ENCODE measurements around the gene RPS16. TPM values are rescaled to one million over a fixed set of nuclear protein-coding genes. Genes with fewer than 3 reads are reported as not detected.
A peak's percentile ranks its signal among the peaks of the same experiment; 100 is the strongest.

RPS16 gene
- total and polyA plus RNA-seq, 4 experiments from 2014 or later = 1,590 to 4,227 (median 3,056) TPM

DNA sequence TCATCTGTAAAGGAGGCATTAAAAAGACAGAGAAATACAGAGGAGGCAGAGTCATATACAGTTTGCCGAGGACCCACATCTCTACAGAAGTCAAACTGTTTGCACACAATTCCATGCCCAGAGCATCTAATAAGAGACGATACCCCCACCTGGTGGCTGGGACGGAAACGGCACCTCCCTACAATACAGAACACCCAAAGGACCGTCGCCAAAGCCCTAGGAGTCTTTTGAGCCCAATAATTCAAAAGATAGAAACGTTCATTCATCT, 24.0 kb downstream of the RPS16 start:
- Histone ChIP-seq H3K27ac (ENCODE audit: low read depth, low read length) (peak overlapping the region; percentile 100), H3K9me3 (ENCODE audit: control insufficient read depth in 1 of 2, low read length in 2 of 2) (no peaks in the 10 kb centered on the region), H3K4me3 (ENCODE audit: low read length in 2 of 2) (peak overlapping the region in 1 of 2 donors; percentile 74), H3K27me3 (ENCODE audit: insufficient read depth, low read length) (no peaks in the 10 kb centered on the region), H3K36me3 (ENCODE audit: insufficient read depth, low read length) (peaks cover 18% of the 10 kb centered on the region), H3K4me1 (ENCODE audit: insufficient read depth, low read length) (peaks cover 32% of the 10 kb centered on the region)
- peaks cover 22 to 58% of the 10 kb centered on the region in 2 donors for H3K36me3 Mint-ChIP-seq
- peaks cover 0 to 15% (median 0%) of the 10 kb centered on the region in 8 donors for H3K9me3 Mint-ChIP-seq
- H3K4me3 Mint-ChIP-seq = peak overlapping the region; percentile 75 to 98 (median 90)
- peak overlapping the region; percentile 94 to 100 (median 99) for H3K27ac Mint-ChIP-seq
- H3K4me1 Mint-ChIP-seq = peaks cover 25 to 65% (median 34%) of the 10 kb centered on the region in 4 donors
- CTCF ChIA-PET (ENCODE audit: partially characterized antibody) = interaction anchor here (1.0 to 2.3 kb wide), 12 partner anchors 15 to 291 kb away, joined by 3 to 215 read pairs (median 4); partner anchors contain the start of genes EID2B, GMFG, MED29 and PAF1
- POLR2A ChIA-PET (ENCODE audit: partially characterized antibody) = interaction anchor here (0.8 to 2.6 kb wide), 23 partner anchors 10 to 1159 kb away, joined by 3 to 384 read pairs (median 5); partner anchors contain the start of genes DYRK1B, GMFG, MED29 and PAF1
- H3K27me3 Mint-ChIP-seq = peaks cover 0 to 7% of the 10 kb centered on the region in 2 donors
- intact Hi-C loops (cut with micrococcal nuclease) = loop anchor here (1.0 kb wide), 8 partner anchors 10 to 289 kb away; partner anchors contain the start of genes EID2B, MED29, PAF1 and SAMD4B
- DNase-seq = peak; percentile 93 to 96 (median 93)

DNA sequence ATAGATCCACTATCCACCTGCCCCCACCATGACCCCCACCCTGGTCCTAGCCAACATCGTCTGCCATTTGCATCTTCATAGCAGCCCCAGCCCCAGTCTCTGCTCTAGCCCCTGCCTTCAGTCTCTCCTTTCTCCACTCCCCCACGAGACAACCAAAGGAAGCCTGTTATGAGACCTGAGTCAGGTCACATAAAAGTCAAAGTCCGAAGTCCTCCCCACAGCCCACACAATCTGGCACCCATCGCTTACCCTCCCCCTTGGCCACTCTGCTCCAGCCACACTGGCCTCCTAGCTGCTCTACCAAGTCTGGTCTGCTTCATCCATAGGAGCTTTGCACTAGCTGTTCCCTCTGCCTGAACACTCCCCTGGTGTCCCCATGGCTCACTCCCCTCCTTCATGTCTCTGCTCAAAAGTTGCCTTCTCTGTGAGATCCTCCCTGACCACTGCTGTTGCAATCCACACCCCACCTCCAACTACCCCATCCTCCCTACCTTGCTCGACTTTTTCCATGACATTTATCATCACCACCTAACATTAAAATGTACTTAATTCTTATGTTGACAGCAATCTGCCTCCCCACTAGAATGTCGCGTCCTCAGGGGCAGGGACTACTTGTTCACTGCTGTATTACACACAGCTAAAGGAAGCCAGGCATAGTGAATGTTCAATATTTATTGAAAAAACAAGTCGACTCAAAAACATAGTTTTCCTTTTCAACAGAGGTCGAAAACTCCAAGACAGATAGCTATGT, 24.5 kb downstream of the RPS16 start:
- peak overlapping the region; percentile 75 to 98 (median 90) for H3K4me3 Mint-ChIP-seq
- peaks cover 26 to 70% (median 35%) of the 10 kb centered on the region in 4 donors for H3K4me1 Mint-ChIP-seq
- Histone ChIP-seq H3K27ac (ENCODE audit: low read depth, low read length) (peak overlapping the region; percentile 100), H3K4me1 (ENCODE audit: insufficient read depth, low read length) (peaks cover 33% of the 10 kb centered on the region), H3K27me3 (ENCODE audit: insufficient read depth, low read length) (no peaks in the 10 kb centered on the region), H3K4me3 (ENCODE audit: low read length in 2 of 2) (peak overlapping the region in 1 of 2 donors; percentile 74), H3K36me3 (ENCODE audit: insufficient read depth, low read length) (peaks cover 18% of the 10 kb centered on the region), H3K9me3 (ENCODE audit: control insufficient read depth in 1 of 2, low read length in 2 of 2) (no peaks in the 10 kb centered on the region)
- ChIA-PET CTCF (ENCODE audit: partially characterized antibody) (interaction anchor here (1.0 to 2.3 kb wide), 12 partner anchors 14 to 290 kb away, joined by 3 to 215 read pairs (median 4); partner anchors contain the start of genes EID2B, GMFG, MED29 and PAF1), POLR2A (ENCODE audit: partially characterized antibody) (interaction anchor here (0.9 to 2.6 kb wide), 21 partner anchors 11 to 423 kb away, joined by 3 to 384 read pairs (median 5); partner anchors contain the start of genes DYRK1B, GMFG, MED29 and PAF1)
- peaks cover 0 to 7% of the 10 kb centered on the region in 2 donors for H3K27me3 Mint-ChIP-seq
- peak overlapping the region; percentile 94 to 100 (median 99) for H3K27ac Mint-ChIP-seq
- peaks cover 22 to 61% of the 10 kb centered on the region in 2 donors for H3K36me3 Mint-ChIP-seq
- intact Hi-C loops (cut with micrococcal nuclease) = no loop called here
- DNase-seq = peak in 2 of 5 donors; percentile 26 to 66
- peaks cover 0 to 16% (median 0%) of the 10 kb centered on the region in 8 donors for H3K9me3 Mint-ChIP-seq

DNA sequence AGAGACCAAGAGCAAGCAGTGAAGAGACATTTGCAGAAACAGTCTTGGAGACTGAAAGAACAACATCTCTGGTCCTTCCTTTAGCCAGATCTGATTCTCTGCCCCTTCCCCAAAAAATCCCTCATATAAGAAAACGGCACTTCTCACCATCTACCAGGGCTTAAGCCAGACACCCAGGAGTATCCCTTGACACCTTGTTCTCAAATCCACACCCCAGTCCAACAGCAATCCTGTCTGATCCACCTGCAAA, 25.0 kb downstream of the RPS16 start:
- peak overlapping the region; percentile 75 to 98 (median 90) for H3K4me3 Mint-ChIP-seq
- ChIA-PET CTCF (ENCODE audit: partially characterized antibody) (interaction anchor here (1.0 to 2.3 kb wide), 4 partner anchors 14 to 67 kb away, joined by 3 to 215 read pairs (median 9); partner anchors contain the start of genes MED29, PAF1 and RPS16), POLR2A (ENCODE audit: partially characterized antibody) (interaction anchor here (1.3 to 2.6 kb wide), 7 partner anchors 11 to 288 kb away, joined by 4 to 384 read pairs (median 19); partner anchors contain the start of genes MED29, PAF1, RPS16 and SAMD4B)
- H3K27me3 Mint-ChIP-seq = peaks cover 0 to 7% of the 10 kb centered on the region in 2 donors
- Histone ChIP-seq H3K36me3 (ENCODE audit: insufficient read depth, low read length) (peaks cover 18% of the 10 kb centered on the region), H3K4me3 (ENCODE audit: low read length in 2 of 2) (peak overlapping the region in 1 of 2 donors; percentile 68), H3K9me3 (ENCODE audit: control insufficient read depth in 1 of 2, low read length in 2 of 2) (no peaks in the 10 kb centered on the region), H3K4me1 (ENCODE audit: insufficient read depth, low read length) (peaks cover 38% of the 10 kb centered on the region), H3K27ac (ENCODE audit: low read depth, low read length) (peak overlapping the region; percentile 100), H3K27me3 (ENCODE audit: insufficient read depth, low read length) (no peaks in the 10 kb centered on the region)
- peak overlapping the region; percentile 94 to 100 (median 99) for H3K27ac Mint-ChIP-seq
- peaks cover 22 to 63% of the 10 kb centered on the region in 2 donors for H3K36me3 Mint-ChIP-seq
- intact Hi-C loops (cut with micrococcal nuclease) = no loop called here
- H3K9me3 Mint-ChIP-seq = peaks cover 0 to 16% (median 0%) of the 10 kb centered on the region in 8 donors
- no peak for DNase-seq
- peaks cover 28 to 75% (median 39%) of the 10 kb centered on the region in 4 donors for H3K4me1 Mint-ChIP-seq

DNA sequence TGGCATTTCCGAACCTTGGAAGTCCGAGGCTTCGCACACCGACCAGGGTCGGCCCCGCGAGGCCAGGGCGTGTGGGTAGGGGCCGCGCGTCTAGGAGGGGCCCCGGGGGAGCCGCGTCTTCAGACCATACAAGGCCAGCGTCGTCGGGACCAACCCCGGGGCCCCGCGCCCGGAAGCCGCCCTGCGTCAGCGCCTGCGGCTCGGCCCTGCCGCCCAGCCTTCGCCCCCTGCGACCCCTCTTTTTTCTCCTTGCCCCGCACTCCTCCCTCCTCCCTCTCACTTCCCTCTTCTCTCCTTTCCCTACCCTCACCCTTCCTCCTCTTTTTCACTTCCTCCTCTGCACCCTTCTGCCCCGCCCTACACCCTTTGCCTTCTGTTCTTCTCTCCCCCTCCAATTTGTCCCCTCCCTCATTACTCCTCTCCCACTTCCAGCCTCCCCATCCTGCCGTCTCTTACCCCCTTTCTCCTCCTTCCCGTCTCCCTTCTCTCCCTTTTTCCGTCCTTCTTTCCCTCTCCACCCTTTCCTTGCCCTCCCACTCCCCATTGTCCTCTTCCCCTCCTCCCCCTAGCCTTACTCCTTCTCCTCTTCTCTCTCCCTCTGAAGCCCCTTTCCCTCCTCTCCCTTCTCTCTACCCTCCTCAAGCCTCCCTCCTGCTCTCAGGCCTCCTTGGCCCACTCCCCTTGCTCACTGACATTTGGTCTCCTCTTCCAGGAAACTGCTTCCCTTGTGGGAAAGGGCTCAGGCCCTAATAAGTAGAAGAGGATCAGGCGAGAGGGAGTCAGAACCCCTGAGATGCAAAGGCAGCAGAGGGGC, 25.5 kb downstream of the RPS16 start:
- Mint-ChIP-seq H3K27me3 (peaks cover 0 to 7% of the 10 kb centered on the region in 2 donors), H3K4me1 (peaks cover 31 to 80% (median 43%) of the 10 kb centered on the region in 4 donors), H3K27ac (peak overlapping the region; percentile 94 to 100 (median 99)), H3K36me3 (peaks cover 22 to 63% of the 10 kb centered on the region in 2 donors), H3K4me3 (peak overlapping the region; percentile 75 to 98 (median 90)), H3K9me3 (peaks cover 0 to 16% (median 0%) of the 10 kb centered on the region in 8 donors)
- intact Hi-C loops (cut with micrococcal nuclease) = no loop called here
- Histone ChIP-seq H3K9me3 (ENCODE audit: control insufficient read depth in 1 of 2, low read length in 2 of 2) (no peaks in the 10 kb centered on the region), H3K27me3 (ENCODE audit: insufficient read depth, low read length) (no peaks in the 10 kb centered on the region), H3K36me3 (ENCODE audit: insufficient read depth, low read length) (peaks cover 18% of the 10 kb centered on the region), H3K4me3 (ENCODE audit: low read length in 2 of 2) (peak overlapping the region; percentile 52 to 68), H3K27ac (ENCODE audit: low read depth, low read length) (peak overlapping the region; percentile 100), H3K4me1 (ENCODE audit: insufficient read depth, low read length) (peaks cover 43% of the 10 kb centered on the region)
- CTCF ChIA-PET (ENCODE audit: partially characterized antibody) = no interaction called here
- POLR2A ChIA-PET (ENCODE audit: partially characterized antibody) = interaction anchor here (1.3 to 11.3 kb wide), 6 partner anchors 11 to 122 kb away, joined by 4 to 384 read pairs (median 116); partner anchors contain the start of genes EID2B, GMFG, MED29 and PAF1
- peak; percentile 75 to 87 (median 78) for DNase-seq

DNA sequence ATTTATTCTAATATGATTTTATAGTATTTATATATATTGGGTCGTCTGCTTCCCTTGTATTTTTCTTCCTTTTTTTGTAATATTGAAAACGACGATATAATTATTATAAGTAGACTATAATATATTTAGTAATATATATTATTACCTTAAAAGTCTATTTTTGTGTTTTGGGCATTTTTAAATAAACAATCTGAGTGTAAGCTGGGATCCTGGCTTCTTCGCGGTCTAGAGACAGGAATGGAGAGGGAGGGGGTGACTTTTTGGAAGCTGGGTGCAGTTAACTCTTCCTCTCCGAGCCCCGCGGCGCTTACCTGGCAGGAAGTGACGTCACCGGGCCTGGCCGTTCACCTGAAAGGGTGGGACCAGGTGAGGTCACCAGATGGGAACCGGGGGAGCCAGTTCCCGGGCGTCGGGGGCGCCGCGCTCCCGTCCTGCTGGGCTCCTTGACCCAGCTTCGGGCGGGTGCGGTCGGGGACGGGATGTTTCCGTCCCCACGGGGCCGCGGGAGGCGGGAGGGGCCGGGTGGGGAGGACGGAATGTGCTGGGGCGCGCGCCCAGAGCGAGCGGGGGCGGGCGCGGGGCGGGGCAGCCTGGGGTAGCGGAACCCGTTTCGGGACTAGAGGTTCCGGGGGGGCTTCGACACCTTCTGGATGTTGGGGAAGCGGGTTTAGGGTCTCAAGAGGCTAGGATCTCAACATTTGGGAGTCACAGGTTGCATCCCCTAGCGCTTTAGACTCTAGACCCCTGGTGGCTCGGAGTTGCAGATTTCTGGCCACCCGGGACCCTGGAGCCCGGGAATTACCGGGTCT, 26.3 kb downstream of the RPS16 start:
- Histone ChIP-seq H3K27me3 (ENCODE audit: insufficient read depth, low read length) (no peaks in the 10 kb centered on the region), H3K36me3 (ENCODE audit: insufficient read depth, low read length) (peaks cover 15% of the 10 kb centered on the region), H3K4me1 (ENCODE audit: insufficient read depth, low read length) (peaks cover 51% of the 10 kb centered on the region), H3K27ac (ENCODE audit: low read depth, low read length) (peak overlapping the region; percentile 100), H3K9me3 (ENCODE audit: control insufficient read depth in 1 of 2, low read length in 2 of 2) (no peaks in the 10 kb centered on the region), H3K4me3 (ENCODE audit: low read length in 2 of 2) (peak overlapping the region; percentile 52 to 97)
- H3K9me3 Mint-ChIP-seq = peaks cover 0 to 16% (median 0%) of the 10 kb centered on the region in 8 donors
- peaks cover 22 to 60% of the 10 kb centered on the region in 2 donors for H3K36me3 Mint-ChIP-seq
- H3K4me3 Mint-ChIP-seq = peak overlapping the region; percentile 88 to 99 (median 97)
- H3K27me3 Mint-ChIP-seq = peaks cover 0 to 7% of the 10 kb centered on the region in 2 donors
- DNase-seq = peak; percentile 84 to 95 (median 85)
- intact Hi-C loops (cut with micrococcal nuclease) = no loop called here
- POLR2A ChIA-PET (ENCODE audit: partially characterized antibody) = interaction anchor here (0.6 to 11.3 kb wide), 7 partner anchors 11 to 123 kb away, joined by 3 to 276 read pairs (median 21); partner anchors contain the start of genes EID2B, GMFG, MED29 and PAF1
- CTCF ChIA-PET (ENCODE audit: partially characterized antibody) = interaction anchor here (4.3 kb wide), 1 partner anchor 12 kb away, joined by 54 read pairs; no protein-coding TSS in a partner anchor
- peaks cover 36 to 85% (median 47%) of the 10 kb centered on the region in 4 donors for H3K4me1 Mint-ChIP-seq
- peak overlapping the region; percentile 99 to 100 (median 100) for H3K27ac Mint-ChIP-seq
